ENCODE measurements around the gene KATNBL1. TPM values are rescaled to one million over a fixed set of nuclear protein-coding genes. Genes with fewer than 3 reads are reported as not detected.

KATNBL1 gene
- 19.9 and 32.3 TPM in 2 replicates for total RNA-seq

GRCh38 chr15:34209421-34210282 lies at the start of gene KATNBL1:
Gene KATNBL1 (minus strand): TSS chr15:34210096. CDS start chr15:34163676, 46,420 bp downstream.

GRCh38 chr15:34101366-34102174 lies 108.3 kb downstream of the KATNBL1 start, which contains the start of the genes EMC7 and PGBD4:
Gene EMC7 (minus strand): TSS chr15:34101862. CDS start chr15:34101839, 23 bp downstream.
Gene PGBD4 (plus strand): TSS chr15:34102083. CDS start chr15:34102532, 449 bp downstream.

Other genes starting within 250 kb of the KATNBL1 start
- gene CHRM5, start 241.6 kb downstream of the KATNBL1 start, total RNA-seq, result under 0.01 TPM in 2 replicates
- gene AVEN, start 170.9 kb downstream of the KATNBL1 start, total RNA-seq, result 24.1 and 44.7 TPM in 2 replicates
- gene EMC7, start 108.2 kb downstream of the KATNBL1 start, total RNA-seq, result 46.0 and 68.1 TPM in 2 replicates
- gene PGBD4, start 108.0 kb downstream of the KATNBL1 start, total RNA-seq, result 0.77 and 0.82 TPM in 2 replicates
- gene EMC4, start 14.9 kb upstream of the KATNBL1 start, total RNA-seq, result 110 and 159 TPM in 2 replicates
- 7.8 and 14.2 TPM in 2 replicates for gene SLC12A6, start 127.7 kb upstream of the KATNBL1 start, total RNA-seq
- gene NOP10, start 133.0 kb upstream of the KATNBL1 start, total RNA-seq, result 161 and 224 TPM in 2 replicates
- gene NUTM1, start 133.2 kb upstream of the KATNBL1 start, total RNA-seq, result not detected in 2 replicates
- 9.9 and 14.5 TPM in 2 replicates for gene LPCAT4, start 157.1 kb upstream of the KATNBL1 start, total RNA-seq
- gene GOLGA8A, start 227.7 kb upstream of the KATNBL1 start, total RNA-seq, result 11.6 and 15.7 TPM in 2 replicates